Mesenchymal stem cell (in vitro differentiated cells and primary cell): ENCODE results near the gene B4GALT3.

ENCODE experiments used
- DNase-seq: peaks from one replicate; pipeline ENCODE4 v3.0.0-alpha.2; 2013
- H2AFZ ChIP-seq: one replicate; pipeline ENCODE4 v1.6.1; 2013; ENCODE audit warnings: low read depth, mild to moderate bottlenecking, control low read depth, inconsistent platforms, low read length, moderate library complexity
- H2AK5ac ChIP-seq: 2 replicates; pipeline ENCODE4 v1.6.1; 2013; ENCODE audit warnings: low read length, moderate library complexity, mild to moderate bottlenecking, inconsistent platforms; ENCODE audit not compliant: severe bottlenecking
- H2BK120ac ChIP-seq: one replicate; pipeline ENCODE4 v1.6.1; 2013; ENCODE audit warnings: low read depth, mild to moderate bottlenecking, inconsistent platforms, low read length, moderate library complexity
- H2BK12ac ChIP-seq, 2 experiments: one replicate each; pipeline ENCODE4 v1.6.1; 2013; ENCODE audit warnings: inconsistent platforms in 2 of 2, low read length in 2 of 2, mild to moderate bottlenecking in 2 of 2, moderate library complexity in 2 of 2, control low read depth in 1 of 2
- H2BK15ac ChIP-seq: one replicate; pipeline ENCODE4 v1.6.1; 2013; ENCODE audit warnings: mild to moderate bottlenecking, low read depth, inconsistent platforms; ENCODE audit not compliant: poor library complexity, severe bottlenecking
- H2BK5ac ChIP-seq: 2 replicates; pipeline ENCODE4 v1.6.1; 2013; ENCODE audit warnings: low read depth, mild to moderate bottlenecking, low read length, control low read depth, inconsistent platforms; ENCODE audit not compliant: poor library complexity, severe bottlenecking
- H3K14ac ChIP-seq, 2 experiments: one replicate each; pipeline ENCODE4 v1.6.1; 2013; ENCODE audit warnings: inconsistent platforms in 2 of 2, low read length in 2 of 2, control low read depth in 1 of 2, mild to moderate bottlenecking in 1 of 2, moderate library complexity in 1 of 2
- H3K18ac ChIP-seq, 2 experiments: one replicate each; pipeline ENCODE4 v1.6.1; 2013; ENCODE audit warnings: inconsistent platforms in 2 of 2, low read length in 2 of 2, control low read depth in 1 of 2, low read depth in 1 of 2, mild to moderate bottlenecking in 1 of 2
- H3K23ac ChIP-seq, 2 experiments: one replicate each; pipeline ENCODE4 v1.6.1; 2013; ENCODE audit warnings: inconsistent platforms in 2 of 2, low read length in 2 of 2, mild to moderate bottlenecking in 2 of 2, moderate library complexity in 2 of 2, control low read depth in 1 of 2
- H3K27ac ChIP-seq: 2 replicates; pipeline ENCODE4 v1.5.1; 2013; ENCODE audit warnings: mild to moderate bottlenecking, moderate library complexity, low read length, control low read depth, inconsistent platforms; ENCODE audit not compliant: poor library complexity, severe bottlenecking
- H3K27me3 ChIP-seq, 2 experiments: 2 replicates each; pipeline versions ENCODE4 v1.6.1 to v1.7.0; 2013; ENCODE audit warnings: low read length in 2 of 2, mild to moderate bottlenecking in 2 of 2, moderate library complexity in 2 of 2, control low read depth in 1 of 2, inconsistent platforms in 1 of 2; ENCODE audit not compliant: control insufficient read depth in 1 of 2, insufficient read depth in 1 of 2
- H3K36me3 ChIP-seq, 2 experiments: 2 replicates each; pipeline versions ENCODE4 v1.6.1 to v1.7.0; 2013; ENCODE audit warnings: low read length in 2 of 2, control low read depth in 1 of 2, inconsistent platforms in 1 of 2, low read depth in 1 of 2, mild to moderate bottlenecking in 1 of 2; ENCODE audit not compliant: insufficient read depth in 2 of 2, control insufficient read depth in 1 of 2
- H3K4ac ChIP-seq, 2 experiments: one replicate each; pipeline ENCODE4 v1.6.1; 2013; ENCODE audit warnings: inconsistent platforms in 2 of 2, low read length in 2 of 2, mild to moderate bottlenecking in 2 of 2, moderate library complexity in 2 of 2, control low read depth in 1 of 2, low read depth in 1 of 2
- H3K4me1 ChIP-seq: 2 replicates; pipeline ENCODE4 v1.6.1; 2013; ENCODE audit warnings: low read depth, low read length, control low read depth; ENCODE audit not compliant: control insufficient read depth, insufficient read depth
- H3K4me2 ChIP-seq: 2 replicates; pipeline ENCODE4 v1.6.1; 2013; ENCODE audit warnings: low read length, mild to moderate bottlenecking, inconsistent platforms; ENCODE audit not compliant: poor library complexity, severe bottlenecking
- H3K4me3 ChIP-seq, 2 experiments: 2 replicates each; pipeline versions ENCODE4 v1.5.1 to v1.7.0; 2013; ENCODE audit warnings: low read length in 2 of 2, mild to moderate bottlenecking in 2 of 2, control low read depth in 1 of 2, low read depth in 1 of 2; ENCODE audit not compliant: insufficient read depth in 1 of 2
- H3K79me1 ChIP-seq: replicated peaks from 2 replicates; pipeline ENCODE4 v1.6.1; 2013; ENCODE audit warnings: mild to moderate bottlenecking, control low read depth, low read length, inconsistent platforms; ENCODE audit not compliant: poor library complexity, severe bottlenecking
- H3K9ac ChIP-seq: 2 replicates; pipeline ENCODE4 v1.7.0; 2013; ENCODE audit warnings: mild to moderate bottlenecking, low read length, moderate library complexity
- H3K9me3 ChIP-seq: 2 replicates; pipeline ENCODE4 v1.7.0; 2013; ENCODE audit warnings: mild to moderate bottlenecking, low read length; ENCODE audit not compliant: control insufficient read depth
- H4K8ac ChIP-seq: one replicate; pipeline ENCODE4 v1.6.1; 2013; ENCODE audit warnings: inconsistent platforms, mild to moderate bottlenecking, low read length, moderate library complexity
- H4K91ac ChIP-seq: one replicate; pipeline ENCODE4 v1.6.1; 2013; ENCODE audit warnings: mild to moderate bottlenecking, low read length, inconsistent platforms
- WGBS: methylation state at CpG from one replicate; pipeline ENCODE4 v1.1.7; 2013; ENCODE audit warnings: mixed read lengths; 5-methylcytosine and 5-hydroxymethylcytosine counted together

B4GALT3 gene

DNA sequence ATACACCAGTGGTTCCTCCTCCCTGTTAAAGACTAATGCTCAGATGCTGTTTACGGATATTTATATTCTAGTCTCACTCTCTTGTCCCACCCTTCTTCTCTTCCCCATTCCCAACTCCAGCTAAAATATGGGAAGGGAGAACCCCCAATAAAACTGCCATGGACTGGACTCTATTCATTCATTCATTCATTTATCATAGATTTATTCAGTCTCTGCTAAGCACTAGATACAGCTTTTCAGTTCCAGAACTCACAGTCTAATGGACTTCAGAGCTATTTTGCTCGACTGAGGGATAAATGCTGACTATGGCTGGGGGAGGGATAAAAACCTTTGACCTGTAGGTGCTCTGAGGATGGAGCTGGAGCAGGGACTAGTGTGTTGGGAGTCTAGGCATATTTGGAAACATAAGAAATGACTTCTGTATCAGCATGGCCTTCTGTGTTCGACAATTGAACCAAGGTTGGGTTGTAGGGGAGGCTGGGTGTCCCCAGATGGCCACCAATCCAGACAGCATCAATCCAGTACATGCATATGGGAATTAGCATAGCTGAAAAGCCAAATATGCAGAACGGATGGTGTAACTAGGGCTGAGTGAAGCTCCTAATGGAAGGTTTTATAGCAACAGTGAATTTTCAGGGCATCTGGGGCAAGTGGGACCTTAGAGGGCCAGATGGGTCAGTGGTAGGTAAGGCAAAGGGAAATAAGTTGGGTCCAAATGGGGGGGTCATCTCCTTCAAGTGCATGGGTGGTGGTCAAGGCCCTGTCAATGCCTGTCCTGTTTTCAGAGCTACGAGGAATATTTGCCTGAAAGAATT lies 42.0 kb upstream of the B4GALT3 start:
- Histone ChIP-seq H2BK120ac (no peak overlapping the region), H4K8ac (no peak overlapping the region), H3K79me1 (no peaks in the 10 kb centered on the region), H2BK15ac (no peak overlapping the region), H3K27me3 (peaks cover 0 to 6% of the 10 kb centered on the region in 2 experiments), H3K27ac (no peak overlapping the region), H2BK5ac (no peak overlapping the region), H3K4me2 (no peak overlapping the region), H3K4me3 (no peak overlapping the region), H3K14ac (no peak overlapping the region), H3K9ac (no peak overlapping the region), H3K18ac (no peak overlapping the region), H3K9me3 (no peaks in the 10 kb centered on the region), H3K36me3 (peaks cover 9 to 14% of the 10 kb centered on the region in 2 experiments), H2BK12ac (no peak overlapping the region), H3K4me1 (peaks cover 3% of the 10 kb centered on the region), H2AK5ac (no peak overlapping the region), H3K23ac (no peak overlapping the region), H4K91ac (no peak overlapping the region), H3K4ac (no peak overlapping the region), H2AFZ (no peak overlapping the region)
- WGBS, result 93% methylated on average over 5 of the region's 5 CpGs
- DNase-seq, result no peak

DNA sequence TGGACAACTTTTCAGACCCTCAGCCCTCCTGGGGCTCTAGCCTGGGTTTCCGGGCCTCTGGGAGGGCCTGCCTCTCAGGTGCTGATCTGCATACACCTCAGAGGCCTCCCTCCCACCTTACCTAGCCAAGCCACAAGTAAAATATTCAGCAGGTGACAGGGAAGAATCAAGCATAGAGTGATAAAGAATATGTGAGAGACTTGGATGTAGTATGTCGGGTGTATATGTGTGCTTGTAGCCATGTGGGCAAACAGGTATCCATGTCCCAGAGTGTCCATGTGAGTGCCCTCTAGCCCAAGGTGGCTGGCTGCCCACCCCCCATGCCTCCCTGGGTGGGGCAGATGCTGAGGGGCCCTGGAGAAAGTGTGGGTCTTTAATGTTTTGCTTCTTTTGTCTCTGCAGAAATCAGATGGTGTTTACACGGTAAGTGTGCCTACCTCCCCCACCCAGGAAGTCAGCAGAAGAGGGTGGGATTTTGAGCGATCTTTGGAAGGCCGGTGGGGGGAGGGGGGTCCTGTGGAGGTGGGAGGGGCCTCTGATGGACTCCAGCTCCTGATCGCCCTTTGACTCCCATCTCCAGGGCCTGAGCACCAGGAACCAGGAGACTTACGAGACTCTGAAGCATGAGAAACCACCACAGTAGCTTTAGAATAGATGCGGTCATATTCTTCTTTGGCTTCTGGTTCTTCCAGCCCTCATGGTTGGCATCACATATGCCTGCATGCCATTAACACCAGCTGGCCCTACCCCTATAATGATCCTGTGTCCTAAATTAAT lies 41.2 kb upstream of the B4GALT3 start:
- Histone ChIP-seq H2AK5ac (no peak overlapping the region), H3K79me1 (no peaks in the 10 kb centered on the region), H3K36me3 (peaks cover 17 to 21% of the 10 kb centered on the region in 2 experiments), H3K4me1 (peaks cover 3% of the 10 kb centered on the region), H3K23ac (peak overlapping the region in 1 of 2 experiments; percentile 83), H3K4me2 (no peak overlapping the region), H3K4ac (peak overlapping the region in 1 of 2 experiments; percentile 76), H4K8ac (no peak overlapping the region), H3K9me3 (no peaks in the 10 kb centered on the region), H3K14ac (no peak overlapping the region), H3K4me3 (no peak overlapping the region), H2BK12ac (peak overlapping the region in 1 of 2 experiments; percentile 28), H3K27me3 (peaks cover 0 to 6% of the 10 kb centered on the region in 2 experiments), H2AFZ (no peak overlapping the region), H3K18ac (peak overlapping the region in 1 of 2 experiments; percentile 7), H2BK5ac (no peak overlapping the region), H3K27ac (no peak overlapping the region), H2BK15ac (no peak overlapping the region), H3K9ac (no peak overlapping the region), H2BK120ac (peak overlapping the region; percentile 67), H4K91ac (peak overlapping the region; percentile 47)
- no peak for DNase-seq
- 78% methylated on average over 8 of the region's 8 CpGs for WGBS

DNA sequence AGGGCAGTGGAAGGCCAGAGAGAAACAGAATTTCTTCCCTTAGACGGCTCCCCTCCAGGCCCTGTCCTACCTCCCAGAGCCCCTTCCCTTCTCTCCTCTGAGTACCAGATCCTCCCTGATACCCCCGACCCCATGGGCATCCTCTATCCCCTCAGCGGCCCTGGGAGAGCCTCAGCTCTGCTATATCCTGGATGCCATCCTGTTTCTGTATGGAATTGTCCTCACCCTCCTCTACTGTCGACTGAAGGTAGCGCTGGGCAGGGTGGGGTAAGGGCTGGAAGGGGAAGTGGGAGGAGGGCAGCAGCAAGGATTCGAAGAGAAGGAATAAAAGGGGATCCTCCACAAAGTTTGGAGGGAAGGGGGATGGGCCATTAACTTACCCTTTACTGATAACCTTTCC lies 40.5 kb upstream of the B4GALT3 start:
- H3K9ac ChIP-seq, result peak overlapping the region; percentile 79
- peaks cover 3% of the 10 kb centered on the region for H3K4me1 ChIP-seq
- H3K36me3 ChIP-seq, result peaks cover 24 to 26% of the 10 kb centered on the region in 2 experiments
- no peak overlapping the region for H3K14ac ChIP-seq
- no peak overlapping the region for H3K27ac ChIP-seq
- H2BK120ac ChIP-seq, result peak overlapping the region; percentile 67
- H4K8ac ChIP-seq, result peak overlapping the region; percentile 24
- H4K91ac ChIP-seq, result peak overlapping the region; percentile 43
- H3K27me3 ChIP-seq, result peaks cover 0 to 6% of the 10 kb centered on the region in 2 experiments
- no peaks in the 10 kb centered on the region for H3K79me1 ChIP-seq
- no peak overlapping the region for H2BK5ac ChIP-seq
- WGBS, result 60% methylated on average over 1 of the region's 6 CpGs
- H3K4ac ChIP-seq, result peak overlapping the region; percentile 18 to 24
- DNase-seq, result no peak
- no peaks in the 10 kb centered on the region for H3K9me3 ChIP-seq
- no peak overlapping the region for H3K4me3 ChIP-seq
- peak overlapping the region; percentile 97 for H2BK15ac ChIP-seq
- H3K18ac ChIP-seq, result peak overlapping the region; percentile 73 to 80
- H2AK5ac ChIP-seq, result no peak overlapping the region
- peak overlapping the region; percentile 29 to 61 for H2BK12ac ChIP-seq
- H3K4me2 ChIP-seq, result no peak overlapping the region
- H3K23ac ChIP-seq, result no peak overlapping the region
- H2AFZ ChIP-seq, result peak overlapping the region; percentile 10
